Calu3 (cell line): Measurements from ENCODE around the gene CMIP. TPM values are rescaled to one million over a fixed set of nuclear protein-coding genes. Genes with fewer than 3 reads are reported as not detected.

Experiments used
- BruUV-seq: library from RNA; stranded (reverse); fragments of 400-500 nt; replicated peaks from 2 replicates; lab custom pipeline; 2021; lab: Mats Ljungman, UMichigan
- CTCF ChIA-PET: fragments of 300-600 bp; sonication (Branson Sonifier 250); formaldehyde crosslinking; loops from one replicate; lab custom pipeline; 2022; ENCODE audit warnings: antibody characterized with exemption; lab: Charles Lee
- DNase-seq: peaks from one replicate; pipeline ENCODE4 v3.0.0; 2022
- H3K27ac Mint-ChIP-seq: one replicate; pipeline ENCODE4 v1.8.0; 2022; ENCODE audit warnings: mixed read lengths; ENCODE audit not compliant: unreplicated experiment
- H3K27me3 Mint-ChIP-seq: one replicate; pipeline ENCODE4 v1.8.0; 2022; ENCODE audit warnings: mixed read lengths; ENCODE audit not compliant: unreplicated experiment
- H3K36me3 Mint-ChIP-seq: one replicate; pipeline ENCODE4 v1.8.0; 2022; ENCODE audit warnings: mild to moderate bottlenecking, moderate library complexity, mixed read lengths; ENCODE audit not compliant: insufficient read depth, unreplicated experiment
- H3K4me1 Mint-ChIP-seq: one replicate; pipeline ENCODE4 v1.8.0; 2022; ENCODE audit warnings: mild to moderate bottlenecking, low read depth, mixed read lengths; ENCODE audit not compliant: unreplicated experiment
- H3K4me3 Mint-ChIP-seq: one replicate; pipeline ENCODE4 v1.8.0; 2022; ENCODE audit warnings: mild to moderate bottlenecking, low read depth, moderate library complexity, mixed read lengths; ENCODE audit not compliant: unreplicated experiment
- H3K9me3 Mint-ChIP-seq: one replicate; pipeline ENCODE4 v1.8.0; 2022; ENCODE audit warnings: low read depth, mixed read lengths; ENCODE audit not compliant: unreplicated experiment
- CTCF ChIP-seq: fragments of 200-600 bp; IDR thresholded peaks from one replicate; pipeline ENCODE4 v1.8.0; 2022; ENCODE audit warnings: antibody characterized with exemption; ENCODE audit not compliant: unreplicated experiment
- intact Hi-C: fragments of 100-400 bp; cut with micrococcal nuclease; formaldehyde crosslinking; loops from one replicate; pipeline ENCODE4 v1.10.0; 2022; ENCODE audit not compliant: unreplicated experiment
- total RNA-seq: library from RNA; stranded (reverse); gene quantifications from 2 replicates; pipeline ENCODE4 v1.2.3, GENCODE V29; 2022

CMIP gene
- total RNA-seq, 1 experiment from 2014 or later, result 82.7 TPM

DNA sequence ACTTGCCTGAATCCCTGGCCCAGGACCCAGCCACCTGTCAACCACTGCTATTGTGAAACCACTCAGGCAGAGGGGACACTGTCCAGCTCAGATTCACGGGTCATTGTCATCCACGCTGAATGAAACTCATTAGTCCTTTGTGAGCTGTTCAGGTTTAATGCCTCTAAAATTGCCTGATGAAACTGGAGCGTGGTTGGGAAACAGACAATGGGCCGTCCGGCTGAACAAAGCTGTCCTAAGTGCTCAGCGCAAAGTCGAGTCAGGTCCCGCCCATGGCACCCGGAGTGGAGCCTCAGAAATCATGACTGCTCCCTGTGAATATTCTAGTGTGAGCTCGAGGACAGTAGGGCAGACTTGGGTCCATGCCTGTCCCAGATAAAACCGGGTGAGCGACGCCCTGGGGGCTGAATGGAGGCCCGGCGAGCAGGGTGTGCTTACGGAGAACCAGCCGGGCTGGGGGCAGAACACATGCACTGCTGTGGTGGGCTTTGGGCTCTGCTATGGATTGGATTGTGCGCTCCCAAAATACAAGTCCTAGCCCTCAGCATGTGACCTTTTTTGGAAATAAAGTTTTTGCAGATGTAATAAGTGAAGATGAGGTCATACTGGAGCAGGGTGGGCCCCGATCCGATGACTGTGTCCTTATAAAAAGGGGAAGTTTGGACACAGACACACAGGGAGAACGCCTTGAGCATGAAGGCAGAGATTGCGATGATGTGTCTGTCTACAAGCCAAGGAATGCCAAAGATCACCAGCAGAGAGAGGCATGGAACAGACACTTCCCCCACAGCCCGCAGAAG, 12.9 kb upstream of the CMIP start:
- Mint-ChIP-seq H3K9me3 (no peaks in the 10 kb centered on the region), H3K27me3 (no peaks in the 10 kb centered on the region), H3K27ac (no peak overlapping the region), H3K4me1 (peaks cover 23% of the 10 kb centered on the region), H3K36me3 (no peaks in the 10 kb centered on the region), H3K4me3 (no peak overlapping the region)
- no TSS peak for BruUV-seq
- no peak for DNase-seq
- no peak for TF ChIP-seq CTCF
- CTCF ChIA-PET, result interaction anchor here (0.6 to 0.9 kb wide), 3 partner anchors 9 to 154 kb away, joined by 4 to 8 read pairs (median 5); no protein-coding TSS in a partner anchor
- intact Hi-C loops, result no loop called here

DNA sequence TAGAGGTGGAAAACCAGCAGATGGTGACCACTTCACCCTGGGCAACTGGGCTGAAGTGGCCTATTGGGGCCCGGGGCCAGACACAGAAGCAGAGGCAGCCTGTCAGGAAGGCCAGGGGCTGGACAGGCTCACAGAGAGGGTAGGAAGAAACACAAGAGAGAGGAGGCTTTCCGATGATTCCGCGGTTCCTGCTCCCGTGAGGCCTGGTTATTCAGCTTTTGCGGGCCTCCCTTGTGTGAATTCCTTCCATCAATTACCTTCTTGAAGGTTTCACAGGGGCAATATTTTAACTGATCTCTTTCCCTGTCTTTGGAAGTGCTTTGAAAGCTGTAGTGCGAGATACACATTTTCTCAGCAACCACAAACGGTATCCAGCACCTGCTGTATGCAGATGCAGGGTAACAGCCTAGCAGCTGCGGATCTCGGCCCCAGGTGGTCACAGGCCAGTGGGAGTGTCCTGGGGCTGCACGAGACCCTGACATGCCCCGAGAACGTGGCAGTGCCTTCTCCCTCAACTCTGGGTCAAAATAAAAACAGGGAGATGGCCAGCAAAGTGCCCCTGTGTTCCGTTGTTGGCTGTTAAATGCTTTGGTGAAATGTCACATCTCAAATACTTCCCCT, 11.6 kb upstream of the CMIP start:
- Mint-ChIP-seq H3K27ac (no peak overlapping the region), H3K36me3 (no peaks in the 10 kb centered on the region), H3K9me3 (no peaks in the 10 kb centered on the region), H3K4me3 (no peak overlapping the region), H3K27me3 (peaks cover 10% of the 10 kb centered on the region), H3K4me1 (peaks cover 23% of the 10 kb centered on the region)
- TF ChIP-seq CTCF, result no peak
- no peak for DNase-seq
- intact Hi-C loops, result no loop called here
- no TSS peak for BruUV-seq
- CTCF ChIA-PET, result no interaction called here

- no peak for TF ChIP-seq CTCF
- intact Hi-C loops, result no loop called here
- no peaks in the 10 kb centered on the region for H3K36me3 Mint-ChIP-seq
- BruUV-seq, result no TSS peak
- no peaks in the 10 kb centered on the region for H3K9me3 Mint-ChIP-seq
- CTCF ChIA-PET, result no interaction called here
- peaks cover 19% of the 10 kb centered on the region for H3K27me3 Mint-ChIP-seq
- no peak for DNase-seq
- H3K4me1 Mint-ChIP-seq, result peaks cover 9% of the 10 kb centered on the region
- no peak overlapping the region for H3K27ac Mint-ChIP-seq
- no peak overlapping the region for H3K4me3 Mint-ChIP-seq
These were observed 9.5 kb upstream of the CMIP start for GRCh38 chr16:81435103-81435502.

DNA sequence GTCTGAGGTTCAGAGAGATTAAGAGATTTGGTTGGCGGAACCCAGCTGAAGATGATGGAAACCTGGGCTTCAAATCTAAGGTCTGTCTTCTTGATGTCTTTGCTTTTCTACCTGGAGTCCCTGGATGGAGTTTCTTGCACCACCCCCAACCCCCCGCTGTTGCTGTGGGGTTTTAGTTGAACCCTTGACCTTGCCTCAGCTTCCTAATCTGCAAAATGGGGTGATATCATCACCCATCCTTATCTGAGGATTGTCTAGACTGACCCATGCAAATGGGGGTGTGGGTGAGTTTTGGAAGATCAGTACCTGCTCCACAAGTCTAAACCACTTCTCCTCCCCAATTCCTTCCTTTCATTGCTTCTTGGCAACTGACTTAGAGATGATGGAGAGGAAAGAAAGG, 9.0 kb upstream of the CMIP start:
- CTCF ChIA-PET, result no interaction called here
- DNase-seq, result no peak
- Mint-ChIP-seq H3K27me3 (peaks cover 19% of the 10 kb centered on the region), H3K27ac (no peak overlapping the region), H3K9me3 (no peaks in the 10 kb centered on the region), H3K4me3 (no peak overlapping the region), H3K36me3 (no peaks in the 10 kb centered on the region), H3K4me1 (peaks cover 9% of the 10 kb centered on the region)
- no peak for TF ChIP-seq CTCF
- no TSS peak for BruUV-seq
- intact Hi-C loops, result no loop called here
